ENCODE measurements around the gene RPL13. TPM values are rescaled to one million over a fixed set of nuclear protein-coding genes. Genes with fewer than 3 reads are reported as not detected.
A peak's percentile ranks its signal among the peaks of the same experiment; 100 is the strongest.

RPL13 gene
- total and polyA plus RNA-seq, 2 of the 13 experiments (the other 11 are each of a cell fraction or from before 2014, with no cell fraction given) = 2,988 to 4,411 TPM

DNA sequence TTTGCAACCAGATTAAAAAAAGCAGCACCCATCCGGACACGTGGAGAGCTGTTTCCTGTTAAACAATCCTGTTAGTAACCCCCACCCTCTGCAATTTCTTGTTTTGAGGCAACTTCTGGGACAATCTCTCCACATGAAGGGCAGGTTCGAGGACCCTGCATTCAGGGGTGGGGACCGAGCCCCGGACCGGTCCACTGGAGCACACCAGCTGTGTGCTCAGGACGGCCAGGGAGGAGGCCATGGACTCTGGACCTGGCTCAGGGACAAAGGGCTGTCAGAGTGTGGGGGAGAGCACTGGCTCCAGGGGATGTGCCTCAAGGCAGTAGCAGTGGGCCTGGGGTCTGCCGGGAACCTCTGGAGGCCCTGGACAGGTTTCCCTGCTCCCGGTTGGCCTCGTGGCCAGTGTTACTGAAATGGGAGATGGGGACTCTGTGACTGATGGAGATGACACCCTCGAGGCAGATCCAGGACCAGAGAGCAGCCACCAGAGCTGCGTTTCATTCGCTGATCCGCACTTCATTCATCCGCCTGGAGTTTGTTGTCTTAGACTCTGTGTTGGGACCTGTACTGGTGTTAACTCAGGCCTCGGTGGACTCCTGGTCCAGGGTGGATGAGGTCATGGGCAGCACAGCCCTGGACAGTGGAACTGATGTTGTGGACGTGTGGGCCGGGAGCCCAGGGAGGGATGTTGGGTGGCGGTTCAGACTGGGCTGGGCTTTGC, 12.2 kb downstream of the RPL13 start (continued):
- TF ChIP-seq, protein P1, sequence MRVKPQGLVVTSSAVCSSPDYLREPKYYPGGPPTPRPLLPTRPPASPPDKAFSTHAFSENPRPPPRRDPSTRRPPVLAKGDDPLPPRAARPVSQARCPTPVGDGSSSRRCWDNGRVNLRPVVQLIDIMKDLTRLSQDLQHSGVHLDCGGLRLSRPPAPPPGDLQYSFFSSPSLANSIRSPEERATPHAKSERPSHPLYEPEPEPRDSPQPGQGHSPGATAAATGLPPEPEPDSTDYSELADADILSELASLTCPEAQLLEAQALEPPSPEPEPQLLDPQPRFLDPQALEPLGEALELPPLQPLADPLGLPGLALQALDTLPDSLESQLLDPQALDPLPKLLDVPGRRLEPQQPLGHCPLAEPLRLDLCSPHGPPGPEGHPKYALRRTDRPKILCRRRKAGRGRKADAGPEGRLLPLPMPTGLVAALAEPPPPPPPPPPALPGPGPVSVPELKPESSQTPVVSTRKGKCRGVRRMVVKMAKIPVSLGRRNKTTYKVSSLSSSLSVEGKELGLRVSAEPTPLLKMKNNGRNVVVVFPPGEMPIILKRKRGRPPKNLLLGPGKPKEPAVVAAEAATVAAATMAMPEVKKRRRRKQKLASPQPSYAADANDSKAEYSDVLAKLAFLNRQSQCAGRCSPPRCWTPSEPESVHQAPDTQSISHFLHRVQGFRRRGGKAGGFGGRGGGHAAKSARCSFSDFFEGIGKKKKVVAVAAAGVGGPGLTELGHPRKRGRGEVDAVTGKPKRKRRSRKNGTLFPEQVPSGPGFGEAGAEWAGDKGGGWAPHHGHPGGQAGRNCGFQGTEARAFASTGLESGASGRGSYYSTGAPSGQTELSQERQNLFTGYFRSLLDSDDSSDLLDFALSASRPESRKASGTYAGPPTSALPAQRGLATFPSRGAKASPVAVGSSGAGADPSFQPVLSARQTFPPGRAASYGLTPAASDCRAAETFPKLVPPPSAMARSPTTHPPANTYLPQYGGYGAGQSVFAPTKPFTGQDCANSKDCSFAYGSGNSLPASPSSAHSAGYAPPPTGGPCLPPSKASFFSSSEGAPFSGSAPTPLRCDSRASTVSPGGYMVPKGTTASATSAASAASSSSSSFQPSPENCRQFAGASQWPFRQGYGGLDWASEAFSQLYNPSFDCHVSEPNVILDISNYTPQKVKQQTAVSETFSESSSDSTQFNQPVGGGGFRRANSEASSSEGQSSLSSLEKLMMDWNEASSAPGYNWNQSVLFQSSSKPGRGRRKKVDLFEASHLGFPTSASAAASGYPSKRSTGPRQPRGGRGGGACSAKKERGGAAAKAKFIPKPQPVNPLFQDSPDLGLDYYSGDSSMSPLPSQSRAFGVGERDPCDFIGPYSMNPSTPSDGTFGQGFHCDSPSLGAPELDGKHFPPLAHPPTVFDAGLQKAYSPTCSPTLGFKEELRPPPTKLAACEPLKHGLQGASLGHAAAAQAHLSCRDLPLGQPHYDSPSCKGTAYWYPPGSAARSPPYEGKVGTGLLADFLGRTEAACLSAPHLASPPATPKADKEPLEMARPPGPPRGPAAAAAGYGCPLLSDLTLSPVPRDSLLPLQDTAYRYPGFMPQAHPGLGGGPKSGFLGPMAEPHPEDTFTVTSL (CRISPR knock-in tag; IDR thresholded peaks at IDR 0.05; ENCODE audit: borderline replicate concordance) = peak; percentile 75; the same call in 1 of the 2 replicates
- TF ChIP-seq, protein P2, sequence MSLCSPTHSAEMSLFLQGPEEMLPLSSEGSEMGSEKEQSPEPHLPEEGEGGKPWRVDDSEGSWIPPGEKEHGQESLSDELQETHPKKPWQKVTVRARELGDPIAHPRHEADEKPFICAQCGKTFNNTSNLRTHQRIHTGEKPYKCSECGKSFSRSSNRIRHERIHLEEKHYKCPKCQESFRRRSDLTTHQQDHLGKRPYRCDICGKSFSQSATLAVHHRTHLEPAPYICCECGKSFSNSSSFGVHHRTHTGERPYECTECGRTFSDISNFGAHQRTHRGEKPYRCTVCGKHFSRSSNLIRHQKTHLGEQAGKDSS (CRISPR knock-in tag; IDR thresholded peaks at IDR 0.05; ENCODE audit: borderline replicate concordance, low read depth) = peak; percentile 53; the same call in 1 of the 2 replicates
- TF ChIP-seq ZNF430 (CRISPR knock-in tag; IDR thresholded peaks at IDR 0.05) = peak; percentile 61; the same call in 1 of the 2 replicates
- peak; percentile 57 for TF ChIP-seq SP2 (CRISPR knock-in tag; IDR thresholded peaks at IDR 0.05)
- TF ChIP-seq, protein P3, sequence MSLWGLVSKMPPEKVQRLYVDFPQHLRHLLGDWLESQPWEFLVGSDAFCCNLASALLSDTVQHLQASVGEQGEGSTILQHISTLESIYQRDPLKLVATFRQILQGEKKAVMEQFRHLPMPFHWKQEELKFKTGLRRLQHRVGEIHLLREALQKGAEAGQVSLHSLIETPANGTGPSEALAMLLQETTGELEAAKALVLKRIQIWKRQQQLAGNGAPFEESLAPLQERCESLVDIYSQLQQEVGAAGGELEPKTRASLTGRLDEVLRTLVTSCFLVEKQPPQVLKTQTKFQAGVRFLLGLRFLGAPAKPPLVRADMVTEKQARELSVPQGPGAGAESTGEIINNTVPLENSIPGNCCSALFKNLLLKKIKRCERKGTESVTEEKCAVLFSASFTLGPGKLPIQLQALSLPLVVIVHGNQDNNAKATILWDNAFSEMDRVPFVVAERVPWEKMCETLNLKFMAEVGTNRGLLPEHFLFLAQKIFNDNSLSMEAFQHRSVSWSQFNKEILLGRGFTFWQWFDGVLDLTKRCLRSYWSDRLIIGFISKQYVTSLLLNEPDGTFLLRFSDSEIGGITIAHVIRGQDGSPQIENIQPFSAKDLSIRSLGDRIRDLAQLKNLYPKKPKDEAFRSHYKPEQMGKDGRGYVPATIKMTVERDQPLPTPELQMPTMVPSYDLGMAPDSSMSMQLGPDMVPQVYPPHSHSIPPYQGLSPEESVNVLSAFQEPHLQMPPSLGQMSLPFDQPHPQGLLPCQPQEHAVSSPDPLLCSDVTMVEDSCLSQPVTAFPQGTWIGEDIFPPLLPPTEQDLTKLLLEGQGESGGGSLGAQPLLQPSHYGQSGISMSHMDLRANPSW (CRISPR knock-in tag; IDR thresholded peaks at IDR 0.05; ENCODE audit: borderline replicate concordance) = 0 out of 2 replicates have a peak, but pooled peaks have one; percentile 72
- peak; percentile 93; the same call in 1 of the 2 replicates for TF ChIP-seq ZNF605 (CRISPR knock-in tag; IDR thresholded peaks at IDR 0.05)
- TF ChIP-seq, protein P4, sequence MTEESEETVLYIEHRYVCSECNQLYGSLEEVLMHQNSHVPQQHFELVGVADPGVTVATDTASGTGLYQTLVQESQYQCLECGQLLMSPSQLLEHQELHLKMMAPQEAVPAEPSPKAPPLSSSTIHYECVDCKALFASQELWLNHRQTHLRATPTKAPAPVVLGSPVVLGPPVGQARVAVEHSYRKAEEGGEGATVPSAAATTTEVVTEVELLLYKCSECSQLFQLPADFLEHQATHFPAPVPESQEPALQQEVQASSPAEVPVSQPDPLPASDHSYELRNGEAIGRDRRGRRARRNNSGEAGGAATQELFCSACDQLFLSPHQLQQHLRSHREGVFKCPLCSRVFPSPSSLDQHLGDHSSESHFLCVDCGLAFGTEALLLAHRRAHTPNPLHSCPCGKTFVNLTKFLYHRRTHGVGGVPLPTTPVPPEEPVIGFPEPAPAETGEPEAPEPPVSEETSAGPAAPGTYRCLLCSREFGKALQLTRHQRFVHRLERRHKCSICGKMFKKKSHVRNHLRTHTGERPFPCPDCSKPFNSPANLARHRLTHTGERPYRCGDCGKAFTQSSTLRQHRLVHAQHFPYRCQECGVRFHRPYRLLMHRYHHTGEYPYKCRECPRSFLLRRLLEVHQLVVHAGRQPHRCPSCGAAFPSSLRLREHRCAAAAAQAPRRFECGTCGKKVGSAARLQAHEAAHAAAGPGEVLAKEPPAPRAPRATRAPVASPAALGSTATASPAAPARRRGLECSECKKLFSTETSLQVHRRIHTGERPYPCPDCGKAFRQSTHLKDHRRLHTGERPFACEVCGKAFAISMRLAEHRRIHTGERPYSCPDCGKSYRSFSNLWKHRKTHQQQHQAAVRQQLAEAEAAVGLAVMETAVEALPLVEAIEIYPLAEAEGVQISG (CRISPR knock-in tag; IDR thresholded peaks at IDR 0.05) = peak; percentile 63; the same call in 1 of the 2 replicates
- 0 out of 2 replicates have a peak, but pooled peaks have one; percentile 20 for TF ChIP-seq ZNF251 (CRISPR knock-in tag; IDR thresholded peaks at IDR 0.05)
- peak; percentile 52; the same call in 1 of the 2 replicates for TF ChIP-seq GFI1 (CRISPR knock-in tag; IDR thresholded peaks at IDR 0.05; ENCODE audit: borderline replicate concordance)
- TF ChIP-seq, protein P5, sequence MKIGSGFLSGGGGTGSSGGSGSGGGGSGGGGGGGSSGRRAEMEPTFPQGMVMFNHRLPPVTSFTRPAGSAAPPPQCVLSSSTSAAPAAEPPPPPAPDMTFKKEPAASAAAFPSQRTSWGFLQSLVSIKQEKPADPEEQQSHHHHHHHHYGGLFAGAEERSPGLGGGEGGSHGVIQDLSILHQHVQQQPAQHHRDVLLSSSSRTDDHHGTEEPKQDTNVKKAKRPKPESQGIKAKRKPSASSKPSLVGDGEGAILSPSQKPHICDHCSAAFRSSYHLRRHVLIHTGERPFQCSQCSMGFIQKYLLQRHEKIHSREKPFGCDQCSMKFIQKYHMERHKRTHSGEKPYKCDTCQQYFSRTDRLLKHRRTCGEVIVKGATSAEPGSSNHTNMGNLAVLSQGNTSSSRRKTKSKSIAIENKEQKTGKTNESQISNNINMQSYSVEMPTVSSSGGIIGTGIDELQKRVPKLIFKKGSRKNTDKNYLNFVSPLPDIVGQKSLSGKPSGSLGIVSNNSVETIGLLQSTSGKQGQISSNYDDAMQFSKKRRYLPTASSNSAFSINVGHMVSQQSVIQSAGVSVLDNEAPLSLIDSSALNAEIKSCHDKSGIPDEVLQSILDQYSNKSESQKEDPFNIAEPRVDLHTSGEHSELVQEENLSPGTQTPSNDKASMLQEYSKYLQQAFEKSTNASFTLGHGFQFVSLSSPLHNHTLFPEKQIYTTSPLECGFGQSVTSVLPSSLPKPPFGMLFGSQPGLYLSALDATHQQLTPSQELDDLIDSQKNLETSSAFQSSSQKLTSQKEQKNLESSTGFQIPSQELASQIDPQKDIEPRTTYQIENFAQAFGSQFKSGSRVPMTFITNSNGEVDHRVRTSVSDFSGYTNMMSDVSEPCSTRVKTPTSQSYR (CRISPR knock-in tag; IDR thresholded peaks at IDR 0.05; ENCODE audit: borderline replicate concordance) = peak; percentile 91
- no peak for TF ChIP-seq AGO2 (optimal IDR thresholded peaks at IDR 0.05; ENCODE audit: low read depth, low read length)
- 0 out of 2 replicates have a peak, but pooled peaks have one; percentile 31 for TF ChIP-seq ZNF124 (CRISPR knock-in tag; IDR thresholded peaks at IDR 0.05)
